Liver (tissue), 9 donors: Measurements from ENCODE around the gene ST7. TPM values are rescaled to one million over a fixed set of nuclear protein-coding genes. Genes with fewer than 3 reads are reported as not detected.

Experiments used
- DNase-seq: peaks from one replicate; pipeline ENCODE4 v3.0.0-alpha.2; 2017; ENCODE audit warnings: low spot score
- H3K27ac ChIP-seq, 2 donors: one replicate each; pipeline ENCODE4 v1.7.0; 2013; ENCODE audit warnings: inconsistent platforms in 2 of 2, low read length in 2 of 2, control low read depth in 1 of 2, low read depth in 1 of 2, mild to moderate bottlenecking in 1 of 2
- H3K27me3 ChIP-seq, 4 donors: one replicate each; pipeline versions ENCODE4 v1.6.1 to v1.7.0; 2013; ENCODE audit warnings: low read length in 3 of 4, inconsistent platforms in 1 of 4, mild to moderate bottlenecking in 1 of 4, moderate library complexity in 1 of 4; ENCODE audit not compliant: control insufficient read depth in 4 of 4, insufficient read depth in 4 of 4
- H3K36me3 ChIP-seq, 4 donors: one replicate each; pipeline versions ENCODE4 v1.6.1 to v1.7.0; 2013; ENCODE audit warnings: low read length in 3 of 4, mild to moderate bottlenecking in 3 of 4, low read depth in 1 of 4, moderate library complexity in 1 of 4; ENCODE audit not compliant: control insufficient read depth in 4 of 4, insufficient read depth in 3 of 4
- H3K4me1 ChIP-seq, 4 donors: one replicate each; pipeline versions ENCODE4 v1.6.1 to v1.7.0; 2013; ENCODE audit warnings: low read length in 3 of 4, mild to moderate bottlenecking in 3 of 4, moderate library complexity in 1 of 4; ENCODE audit not compliant: control insufficient read depth in 4 of 4, insufficient read depth in 4 of 4
- H3K4me3 ChIP-seq, 3 donors: one replicate each; pipeline versions ENCODE4 v1.6.1 to v1.7.0; 2013; ENCODE audit warnings: low read length in 3 of 3, control low read depth in 1 of 3, low read depth in 1 of 3, mild to moderate bottlenecking in 1 of 3
- H3K9ac ChIP-seq, 2 donors: one replicate each; pipeline ENCODE4 v1.7.0; 2013; ENCODE audit warnings: low read length in 2 of 2, mild to moderate bottlenecking in 2 of 2, moderate library complexity in 2 of 2, control low read depth in 1 of 2, low read depth in 1 of 2
- H3K9me3 ChIP-seq, 4 donors: one replicate each; pipeline versions ENCODE4 v1.6.1 to v1.7.0; 2013; ENCODE audit warnings: low read length in 3 of 4; ENCODE audit not compliant: control insufficient read depth in 4 of 4
- ATF3 ChIP-seq: IDR thresholded peaks from 2 replicates; pipeline ENCODE4 v1.6.1; 2016; ENCODE audit warnings: antibody characterized with exemption
- CTCF ChIP-seq: fragments of 150-350 bp; IDR thresholded peaks from 2 replicates; pipeline ENCODE4 v1.5.1; 2017; ENCODE audit warnings: improper control_type of control experiment, low read depth, low read length; ENCODE audit not compliant: missing input control
- EGR1 ChIP-seq, 2 donors: IDR thresholded peaks; 2 replicates each; pipeline ENCODE4 v1.6.1; 2016 to 2018; ENCODE audit warnings: antibody characterized with exemption in 2 of 2, low read depth in 2 of 2
- FOXA1 ChIP-seq: IDR thresholded peaks from 2 replicates; pipeline ENCODE4 v1.6.1; 2016; ENCODE audit warnings: antibody characterized with exemption
- FOXA2 ChIP-seq: IDR thresholded peaks from 2 replicates; pipeline ENCODE4 v1.6.1; 2016; ENCODE audit warnings: antibody characterized with exemption
- GABPA ChIP-seq, 2 donors: IDR thresholded peaks in 1 of 2; conservative IDR thresholded peaks in 1 of 2; 2 replicates each; pipeline ENCODE4 v1.6.1; 2016; ENCODE audit warnings: antibody characterized with exemption in 2 of 2, mild to moderate bottlenecking in 1 of 2, moderate library complexity in 1 of 2
- HNF4A ChIP-seq, 2 donors: conservative IDR thresholded peaks; 2 replicates each; pipeline ENCODE4 v1.6.1; 2016; ENCODE audit warnings: antibody characterized with exemption in 2 of 2, mild to moderate bottlenecking in 2 of 2
- HNF4G ChIP-seq: IDR thresholded peaks from 2 replicates; pipeline ENCODE4 v1.6.1; 2016; ENCODE audit warnings: antibody characterized with exemption
- JUND ChIP-seq, 2 donors: IDR thresholded peaks; 2 replicates each; pipeline ENCODE4 v1.6.1; 2016; ENCODE audit warnings: antibody characterized with exemption in 2 of 2
- NR2F2 ChIP-seq: IDR thresholded peaks from 2 replicates; pipeline ENCODE4 v1.6.1; 2016; ENCODE audit warnings: antibody characterized with exemption
- RAD21 ChIP-seq, 2 donors: IDR thresholded peaks; 2 replicates each; pipeline ENCODE4 v1.6.1; 2016; ENCODE audit warnings: antibody characterized with exemption in 2 of 2, mild to moderate bottlenecking in 2 of 2
- REST ChIP-seq: IDR thresholded peaks from 2 replicates; pipeline ENCODE4 v1.6.1; 2016; ENCODE audit warnings: antibody characterized with exemption, mild to moderate bottlenecking
- RXRA ChIP-seq, 2 donors: IDR thresholded peaks; 2 replicates each; pipeline ENCODE4 v1.6.1; 2017 to 2018; ENCODE audit warnings: antibody characterized with exemption in 2 of 2, mild to moderate bottlenecking in 1 of 2
- SP1 ChIP-seq: IDR thresholded peaks from 2 replicates; pipeline ENCODE4 v1.6.1; 2018; ENCODE audit warnings: antibody characterized with exemption, mild to moderate bottlenecking
- TAF1 ChIP-seq: conservative IDR thresholded peaks from 2 replicates; pipeline ENCODE4 v1.6.1; 2016; ENCODE audit warnings: antibody characterized with exemption, mild to moderate bottlenecking
- YY1 ChIP-seq: IDR thresholded peaks from 2 replicates; pipeline ENCODE4 v1.6.1; 2016; ENCODE audit warnings: antibody characterized with exemption, mild to moderate bottlenecking
- ZBTB33 ChIP-seq: IDR thresholded peaks from 2 replicates; pipeline ENCODE4 v1.6.1; 2016; ENCODE audit warnings: antibody characterized with exemption
- WGBS: extraction: QIAGEN DNeasy Blood & Tissue Kit; methylation state at CpG from one replicate; pipeline ENCODE4 v1.1.7; 2013; 5-methylcytosine and 5-hydroxymethylcytosine counted together
- polyA plus RNA-seq, 2 donors: library from polyadenylated mRNA; stranded (reverse) in 1 of 2; unstranded in 1 of 2; fragments of 200-250 nt in 1 of 2; fragments of >200 nt in 1 of 2; fragmentation: Nextera tagmentation in 1 of 2; extraction: Ambion mirVana in 1 of 2; gene quantifications; one replicate each; pipeline versions ENCODE4 v1.2.1 to v1.2.3, GENCODE V29; 2013 to 2015
- total RNA-seq, 2 donors: library from RNA; depleted of rRNA; stranded (reverse); fragments of >200 nt; gene quantifications; one replicate each; pipeline ENCODE4 v1.2.3, GENCODE V29; 2014
- TF ChIP-seq, protein P1 (sequence below): IDR thresholded peaks from 2 replicates; pipeline ENCODE4 v1.6.1; 2016; ENCODE audit warnings: antibody characterized with exemption
- donor health status: healthy.
- donor health status: healthy.
- donor health status: healthy.
- donor health status: healthy.
- donor health status: healthy.

The ST7 gene
- total and polyA plus RNA-seq, 4 donors: 13.5 to 30.7 (median 22.6) TPM

DNA sequence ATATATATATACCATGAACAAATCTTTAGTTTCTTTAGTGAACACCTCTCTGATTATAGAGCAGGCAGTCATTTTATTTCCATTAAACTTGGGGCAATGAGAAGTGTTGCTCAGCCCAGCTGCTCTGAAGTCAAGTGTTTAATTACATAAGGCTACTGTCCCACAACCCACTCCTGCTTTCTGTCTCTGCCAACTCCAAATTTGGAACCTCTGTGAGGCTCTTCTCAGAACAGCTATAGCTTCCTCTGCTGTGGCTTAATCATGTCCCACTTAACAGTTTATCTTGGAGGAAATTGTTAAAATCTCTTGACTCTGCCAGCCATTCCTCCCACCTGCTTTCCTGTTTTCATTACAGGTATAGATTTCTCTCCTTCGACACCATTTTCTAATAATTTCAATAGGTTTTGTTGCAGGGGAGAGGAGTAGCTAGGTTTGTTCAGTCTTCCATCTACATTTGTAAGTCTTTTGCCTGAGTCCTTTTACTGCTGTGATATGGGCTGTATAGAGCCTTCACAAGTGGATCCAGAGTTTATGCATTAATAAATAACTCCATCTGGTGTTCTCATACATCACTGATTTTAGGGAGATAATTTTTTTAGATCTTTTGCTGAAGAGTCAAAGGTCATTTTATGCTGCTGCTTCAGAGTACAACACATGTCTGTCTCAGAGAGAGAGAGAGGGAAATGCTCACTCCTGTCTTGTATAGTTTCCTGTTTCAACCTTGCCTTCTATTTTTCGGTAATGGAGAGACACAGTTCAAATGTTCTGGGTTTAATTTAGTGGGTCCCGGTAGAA is 199.1 kb downstream of the ST7 start:
- Histone ChIP-seq H3K36me3 (no peaks in the 10 kb centered on the region), H3K9ac (no peak overlapping the region), H3K4me3 (no peak overlapping the region), H3K27me3 (no peaks in the 10 kb centered on the region), H3K4me1 (peaks cover 0 to 13% (median 5%) of the 10 kb centered on the region in 4 donors), H3K9me3 (no peaks in the 10 kb centered on the region), H3K27ac (no peak overlapping the region)
- TF ChIP-seq NR2F2 (peak; percentile 47), ZBTB33 (no peak), GABPA (IDR thresholded peaks at IDR 0.05 in 1 of 2, conservative IDR thresholded peaks at IDR 0.05 in 1 of 2) (no peak), HNF4A (conservative IDR thresholded peaks at IDR 0.05) (peak; percentile 56 to 67), RAD21 (IDR thresholded peaks at IDR 0.05) (peak in 1 of 2 donors; percentile 4), FOXA1 (no peak), FOXA2 (no peak), TAF1 (no peak), RXRA (IDR thresholded peaks at IDR 0.05) (peak in 1 of 2 donors; percentile 10), EGR1 (IDR thresholded peaks at IDR 0.05; ENCODE audit: low read depth in 2 of 2) (no peak), ATF3 (no peak), CTCF (no peak), REST (no peak), JUND (IDR thresholded peaks at IDR 0.05) (no peak), SP1 (peak; percentile 61), HNF4G (peak; percentile 12), YY1 (no peak)
- TF ChIP-seq, protein P1, sequence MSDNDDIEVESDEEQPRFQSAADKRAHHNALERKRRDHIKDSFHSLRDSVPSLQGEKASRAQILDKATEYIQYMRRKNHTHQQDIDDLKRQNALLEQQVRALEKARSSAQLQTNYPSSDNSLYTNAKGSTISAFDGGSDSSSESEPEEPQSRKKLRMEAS: no peak
- no peak for DNase-seq
- 79% methylated on average over 3 of the region's 3 CpGs for WGBS
